Islet of Langerhans (tissue), 1 donor: ENCODE results near the gene WDR86.

ENCODE experiments used
- FAIRE-seq: peaks from one replicate; lab custom pipeline; 2011; peaks lifted over from hg19 to GRCh38; lab: Jason Lieb, UNC

Gene WDR86

GRCh38 chr7:151390598-151391357 lies 19.1 kb downstream of the WDR86 start:
- FAIRE-seq: no peak

- FAIRE-seq: no peak
Measured at GRCh38 chr7:151389768-151390597, 19.9 kb downstream of the WDR86 start.

GRCh38 chr7:151389096-151389767 lies 20.6 kb downstream of the WDR86 start:
- FAIRE-seq: no peak

GRCh38 chr7:151388430-151388829 lies 21.4 kb downstream of the WDR86 start:
- no peak for FAIRE-seq

GRCh38 chr7:151388007-151388297 lies 21.9 kb downstream of the WDR86 start:
- FAIRE-seq: no peak

- FAIRE-seq: no peak
Measured at GRCh38 chr7:151387161-151388006, 22.5 kb downstream of the WDR86 start.

GRCh38 chr7:151386301-151387160 lies 23.3 kb downstream of the WDR86 start:
- FAIRE-seq: no peak

- no peak for FAIRE-seq
Measured at GRCh38 chr7:151385626-151386300, 24.1 kb downstream of the WDR86 start.

- no peak for FAIRE-seq
Measured at GRCh38 chr7:151384776-151385625, 24.8 kb downstream of the WDR86 start.

GRCh38 chr7:151384352-151384697 lies 25.5 kb downstream of the WDR86 start:
- no peak for FAIRE-seq

- no peak for FAIRE-seq
Measured at GRCh38 chr7:151383638-151384351, 26.0 kb downstream of the WDR86 start.

GRCh38 chr7:151382079-151382885 lies 27.6 kb downstream of the WDR86 start:
- FAIRE-seq: no peak

- no peak for FAIRE-seq
Measured at GRCh38 chr7:151381348-151382078, 28.3 kb downstream of the WDR86 start.

- FAIRE-seq: no peak
Measured at GRCh38 chr7:151381098-151381347, 28.8 kb downstream of the WDR86 start.

GRCh38 chr7:151380199-151381097 lies 29.4 kb downstream of the WDR86 start:
- FAIRE-seq: no peak

- no peak for FAIRE-seq
Measured at GRCh38 chr7:151379534-151380198, 30.2 kb downstream of the WDR86 start.
